Transverse colon (tissue), 4 donors: ENCODE measurements around the gene MXRA8. TPM values are rescaled to one million over a fixed set of nuclear protein-coding genes. Genes with fewer than 3 reads are reported as not detected.

ENCODE experiments used
- DNase-seq: peaks from one replicate; pipeline ENCODE4 v3.0.0-alpha.2; 2019
- H3K27ac ChIP-seq, 4 donors: fragments of 200-600 bp; sonication (generic); 2 replicates each; pipeline ENCODE4 v1.5.1; 2016 to 2018; ENCODE audit warnings: inconsistent platforms in 4 of 4
- H3K27me3 ChIP-seq: fragments of 200-600 bp; sonication (generic); 2 replicates; pipeline ENCODE4 v1.5.1; 2017; ENCODE audit warnings: inconsistent platforms
- H3K36me3 ChIP-seq, 4 donors: fragments of 200-600 bp; sonication (generic); 2 replicates each; pipeline ENCODE4 v1.5.1; 2017 to 2019; ENCODE audit warnings: inconsistent platforms in 4 of 4
- H3K4me1 ChIP-seq, 4 donors: fragments of 200-600 bp; sonication (generic); 2 replicates each; pipeline ENCODE4 v1.5.1; 2017 to 2020; ENCODE audit warnings: inconsistent platforms in 4 of 4
- H3K4me3 ChIP-seq, 4 donors: fragments of 200-600 bp; sonication (generic); 1 replicate in 1 of 4; 2 replicates in 3 of 4; pipeline versions ENCODE4 v1.5.1 to v1.6.1; 2017 to 2019; ENCODE audit warnings: inconsistent platforms in 4 of 4
- H3K9me3 ChIP-seq, 2 donors: fragments of 200-600 bp; sonication (generic); 2 replicates each; pipeline ENCODE4 v1.5.1; 2017 to 2019; ENCODE audit warnings: inconsistent platforms in 2 of 2
- EP300 ChIP-seq: sonication (generic); formaldehyde crosslinking; IDR thresholded peaks from one replicate; pipeline ENCODE4 v1.6.1; 2017; ENCODE audit warnings: antibody characterized with exemption, low read depth
- POLR2A ChIP-seq: fragments of 450-650 bp; IDR thresholded peaks from one replicate; pipeline ENCODE4 v1.6.1; 2016; ENCODE audit warnings: antibody characterized with exemption, mild to moderate bottlenecking, moderate library complexity
- POLR2AphosphoS5 ChIP-seq, 3 donors: sonication (generic); formaldehyde crosslinking; IDR thresholded peaks; one replicate each; pipeline ENCODE4 v1.6.1; 2016; ENCODE audit warnings: antibody characterized with exemption in 3 of 3
- WGBS, 2 donors: methylation state at CpG; one replicate each; pipeline ENCODE4 v1.1.5; 2018; ENCODE audit warnings: low coverage in 1 of 2; 5-methylcytosine and 5-hydroxymethylcytosine counted together
- in situ Hi-C, 4 donors: fragments of 200-750 bp; cut with MboI; loops; one replicate each; pipeline versions ENCODE4 v1.15.0 to v1.15.1; 2017; ENCODE audit warnings: low sequenced_read_pairs in 3 of 4, low pct_ligation_motif_present in 1 of 4, low pct_unique_long_range_greater_than_20kb in 1 of 4
- intact Hi-C: fragments of 100-400 bp; cut with DNase I; formaldehyde crosslinking; loops from one replicate; pipeline ENCODE4 v1.15.1; 2023; ENCODE audit warnings: low total_unique reads
- total RNA-seq, 4 donors: library from RNA; depleted of rRNA; stranded (reverse); fragments of >200 nt; gene quantifications; one replicate each; pipeline ENCODE4 v1.1.0, GENCODE V29; 2016
- TF ChIP-seq, protein P1 (sequence below), 5 experiments: fragments of 200-600 bp in 3 of 5; fragments of 450-650 bp in 2 of 5; sonication (generic) in 3 of 5; IDR thresholded peaks; 1 replicate in 2 of 5; 2 replicates in 3 of 5; pipeline ENCODE4 v1.5.1; 2016 to 2017; ENCODE audit warnings: antibody characterized with exemption in 5 of 5, inconsistent platforms in 3 of 5, mild to moderate bottlenecking in 2 of 5, moderate library complexity in 1 of 5

MXRA8 gene
- total RNA-seq, 4 donors from 2014 or later = 31.1 to 145 (median 57.1) TPM

DNA sequence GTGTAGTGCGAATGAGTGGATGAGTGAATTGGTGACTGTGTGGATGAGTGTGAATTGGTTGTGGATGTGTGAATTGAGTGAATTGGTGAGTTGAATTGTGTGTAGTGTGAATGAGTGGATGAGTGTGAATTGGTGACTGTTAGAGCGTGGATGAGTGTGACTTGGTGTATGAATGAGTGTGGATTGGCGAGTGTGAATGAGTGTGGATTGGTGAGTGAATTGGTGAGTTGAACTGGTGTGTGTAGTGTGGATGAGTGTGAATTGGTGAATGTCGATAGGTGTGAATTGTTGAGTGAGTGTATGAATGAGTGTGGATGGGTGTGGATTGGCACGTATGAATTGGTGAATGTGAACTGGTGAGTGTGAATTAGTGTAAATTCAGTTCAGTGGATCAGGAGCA is 9.0 kb upstream of the MXRA8 start:
- Histone ChIP-seq H3K27me3 (no peaks in the 10 kb centered on the region), H3K4me1 (peaks cover 7 to 11% (median 9%) of the 10 kb centered on the region in 4 donors), H3K36me3 (no peaks in the 10 kb centered on the region), H3K9me3 (no peaks in the 10 kb centered on the region), H3K4me3 (no peak overlapping the region), H3K27ac (no peak overlapping the region)
- whole genome bisulfite sequencing, 2 donors = 97 to 100% methylated on average over 5 of the region's 5 CpGs
- TF ChIP-seq, protein P1, sequence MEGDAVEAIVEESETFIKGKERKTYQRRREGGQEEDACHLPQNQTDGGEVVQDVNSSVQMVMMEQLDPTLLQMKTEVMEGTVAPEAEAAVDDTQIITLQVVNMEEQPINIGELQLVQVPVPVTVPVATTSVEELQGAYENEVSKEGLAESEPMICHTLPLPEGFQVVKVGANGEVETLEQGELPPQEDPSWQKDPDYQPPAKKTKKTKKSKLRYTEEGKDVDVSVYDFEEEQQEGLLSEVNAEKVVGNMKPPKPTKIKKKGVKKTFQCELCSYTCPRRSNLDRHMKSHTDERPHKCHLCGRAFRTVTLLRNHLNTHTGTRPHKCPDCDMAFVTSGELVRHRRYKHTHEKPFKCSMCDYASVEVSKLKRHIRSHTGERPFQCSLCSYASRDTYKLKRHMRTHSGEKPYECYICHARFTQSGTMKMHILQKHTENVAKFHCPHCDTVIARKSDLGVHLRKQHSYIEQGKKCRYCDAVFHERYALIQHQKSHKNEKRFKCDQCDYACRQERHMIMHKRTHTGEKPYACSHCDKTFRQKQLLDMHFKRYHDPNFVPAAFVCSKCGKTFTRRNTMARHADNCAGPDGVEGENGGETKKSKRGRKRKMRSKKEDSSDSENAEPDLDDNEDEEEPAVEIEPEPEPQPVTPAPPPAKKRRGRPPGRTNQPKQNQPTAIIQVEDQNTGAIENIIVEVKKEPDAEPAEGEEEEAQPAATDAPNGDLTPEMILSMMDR (IDR thresholded peaks at IDR 0.05) = no peak
- TF ChIP-seq POLR2AphosphoS5 (IDR thresholded peaks at IDR 0.05) (no peak), EP300 (no peak), POLR2A (no peak)
- no peak for DNase-seq
- in situ Hi-C loops (no loop called here), intact Hi-C loops (no loop called here)

DNA sequence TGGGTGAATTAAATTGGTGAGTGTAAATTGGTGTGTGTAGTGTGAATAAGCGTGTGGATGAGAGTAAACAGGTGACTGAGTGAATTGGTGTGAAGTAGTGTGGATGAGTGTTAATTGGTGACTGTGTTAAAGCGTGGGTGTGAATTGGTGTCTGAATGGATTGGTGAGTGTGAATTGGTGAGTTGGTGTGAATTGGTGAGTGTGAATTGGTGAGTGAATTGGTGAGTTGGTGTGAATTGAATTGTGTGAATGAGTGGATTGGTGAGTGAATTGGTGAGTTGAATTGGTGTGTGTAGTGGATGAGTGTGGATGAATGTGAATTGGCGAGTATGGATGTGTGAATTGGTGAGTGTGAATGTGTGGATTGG is 8.3 kb upstream of the MXRA8 start:
- Histone ChIP-seq H3K36me3 (no peaks in the 10 kb centered on the region), H3K27ac (no peak overlapping the region), H3K4me1 (peaks cover 1 to 9% (median 4%) of the 10 kb centered on the region in 4 donors), H3K9me3 (no peaks in the 10 kb centered on the region), H3K4me3 (no peak overlapping the region), H3K27me3 (no peaks in the 10 kb centered on the region)
- no peak for DNase-seq
- intact Hi-C loops = no loop called here
- in situ Hi-C loops = no loop called here
- TF ChIP-seq POLR2AphosphoS5 (IDR thresholded peaks at IDR 0.05) = no peak
- no peak for TF ChIP-seq EP300
- no peak for TF ChIP-seq POLR2A
- TF ChIP-seq, protein P1 (IDR thresholded peaks at IDR 0.05) = no peak
- 88 to 93% methylated on average over 3 of the region's 3 CpGs for WGBS, 2 donors

DNA sequence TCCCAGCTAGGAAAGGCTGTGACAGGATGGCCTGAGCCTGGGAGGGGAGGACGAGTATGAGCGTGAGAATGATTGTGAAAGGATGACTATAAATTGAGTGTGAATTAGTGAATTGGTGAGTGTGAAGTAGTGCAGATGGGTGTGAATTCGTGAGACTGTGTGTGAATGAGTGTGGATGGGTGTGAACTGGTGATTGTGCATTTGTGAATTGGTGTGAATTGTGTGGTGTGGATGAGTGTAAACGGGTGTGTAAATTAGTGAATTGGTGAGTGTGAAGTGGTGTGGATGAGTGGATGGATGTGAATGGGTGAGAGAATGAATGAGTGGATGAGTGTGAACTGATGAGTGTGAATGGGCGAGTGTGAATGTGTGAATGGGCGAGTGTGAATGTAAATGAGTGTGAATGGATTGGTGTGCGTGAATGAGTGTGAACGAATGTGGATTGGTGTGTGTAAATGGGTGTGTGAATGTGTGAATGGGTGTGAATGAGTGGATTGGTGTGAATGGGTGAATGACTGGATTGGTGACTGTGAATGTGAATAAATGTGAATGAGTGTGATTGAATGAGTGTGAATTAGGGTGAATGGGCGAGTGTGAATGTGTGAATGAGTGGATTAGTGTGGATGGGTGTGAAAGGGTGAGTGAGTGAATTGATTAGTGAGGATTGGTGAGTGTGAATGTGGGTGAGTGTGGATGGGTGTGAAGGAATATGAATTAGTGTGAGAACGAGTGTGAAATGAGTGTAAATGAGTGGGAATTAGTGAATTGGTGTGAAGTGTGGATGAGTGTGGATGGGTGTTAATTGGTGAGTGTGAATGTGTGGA is 7.7 kb upstream of the MXRA8 start:
- in situ Hi-C loops (no loop called here), intact Hi-C loops (no loop called here)
- Histone ChIP-seq H3K27me3 (no peaks in the 10 kb centered on the region), H3K36me3 (no peaks in the 10 kb centered on the region), H3K27ac (no peak overlapping the region), H3K9me3 (no peaks in the 10 kb centered on the region), H3K4me3 (no peak overlapping the region), H3K4me1 (peaks cover 0 to 12% (median 0%) of the 10 kb centered on the region in 4 donors)
- TF ChIP-seq POLR2A = no peak
- TF ChIP-seq POLR2AphosphoS5 (IDR thresholded peaks at IDR 0.05) = no peak
- TF ChIP-seq, protein P1 (IDR thresholded peaks at IDR 0.05) = no peak
- no peak for TF ChIP-seq EP300
- no peak for DNase-seq
- WGBS, 2 donors = 80 to 81% methylated on average over 10 of the region's 10 CpGs

DNA sequence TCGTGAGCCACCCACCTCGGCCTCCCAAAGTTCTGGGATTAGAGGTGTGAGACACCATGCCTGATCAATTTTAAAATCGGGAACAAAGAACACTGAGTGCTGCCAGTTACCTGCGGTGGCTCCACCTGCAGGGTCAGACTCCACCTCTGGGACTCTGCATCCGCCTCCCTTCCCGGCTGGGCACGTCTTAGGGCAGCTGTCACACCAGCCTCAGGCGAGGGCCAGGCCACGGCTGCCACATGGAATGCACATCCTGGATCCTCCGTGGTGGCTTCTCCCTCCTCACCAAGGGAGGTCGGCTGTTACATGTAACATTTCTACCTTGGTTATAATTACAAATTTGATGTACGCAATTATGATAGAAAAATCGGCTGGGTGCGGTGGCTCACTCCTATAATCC is 5.9 kb upstream of the MXRA8 start:
- WGBS, 2 donors = 66 to 79% methylated on average over 4 to 14 of the region's 14 CpGs
- in situ Hi-C loops = no loop called here
- Histone ChIP-seq H3K27ac (no peak overlapping the region), H3K9me3 (no peaks in the 10 kb centered on the region), H3K36me3 (no peaks in the 10 kb centered on the region), H3K4me1 (peaks cover 0 to 29% (median 2%) of the 10 kb centered on the region in 4 donors), H3K4me3 (no peak overlapping the region), H3K27me3 (peaks cover 10% of the 10 kb centered on the region)
- TF ChIP-seq EP300 (no peak), POLR2A (no peak), POLR2AphosphoS5 (IDR thresholded peaks at IDR 0.05) (no peak)
- TF ChIP-seq, protein P1 (IDR thresholded peaks at IDR 0.05) = no peak
- intact Hi-C loops = no loop called here
- DNase-seq = no peak
